ENCODE results near the gene PLEKHG5.

DNA sequence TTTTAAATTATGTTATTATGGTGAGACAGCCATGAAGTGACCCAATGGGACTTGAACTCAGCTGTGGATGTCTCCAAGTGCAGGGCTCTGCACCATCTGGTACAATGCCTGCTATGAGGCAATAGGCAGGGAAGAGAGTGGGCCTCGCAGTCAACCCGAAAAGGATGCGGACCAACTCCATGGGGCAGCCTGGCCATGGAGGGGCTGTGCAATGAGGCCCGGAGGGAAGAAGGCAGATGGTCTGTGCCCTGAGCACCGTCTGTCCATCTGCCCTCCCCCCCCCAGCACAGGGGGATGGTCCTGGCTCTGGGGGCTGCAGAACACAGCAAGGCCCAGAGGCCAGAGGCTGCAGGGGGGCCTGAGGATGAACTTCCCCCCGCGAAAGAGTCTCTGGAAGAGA, 49.9 kb downstream of the PLEKHG5 start:
- TF ChIP-seq, protein P1, sequence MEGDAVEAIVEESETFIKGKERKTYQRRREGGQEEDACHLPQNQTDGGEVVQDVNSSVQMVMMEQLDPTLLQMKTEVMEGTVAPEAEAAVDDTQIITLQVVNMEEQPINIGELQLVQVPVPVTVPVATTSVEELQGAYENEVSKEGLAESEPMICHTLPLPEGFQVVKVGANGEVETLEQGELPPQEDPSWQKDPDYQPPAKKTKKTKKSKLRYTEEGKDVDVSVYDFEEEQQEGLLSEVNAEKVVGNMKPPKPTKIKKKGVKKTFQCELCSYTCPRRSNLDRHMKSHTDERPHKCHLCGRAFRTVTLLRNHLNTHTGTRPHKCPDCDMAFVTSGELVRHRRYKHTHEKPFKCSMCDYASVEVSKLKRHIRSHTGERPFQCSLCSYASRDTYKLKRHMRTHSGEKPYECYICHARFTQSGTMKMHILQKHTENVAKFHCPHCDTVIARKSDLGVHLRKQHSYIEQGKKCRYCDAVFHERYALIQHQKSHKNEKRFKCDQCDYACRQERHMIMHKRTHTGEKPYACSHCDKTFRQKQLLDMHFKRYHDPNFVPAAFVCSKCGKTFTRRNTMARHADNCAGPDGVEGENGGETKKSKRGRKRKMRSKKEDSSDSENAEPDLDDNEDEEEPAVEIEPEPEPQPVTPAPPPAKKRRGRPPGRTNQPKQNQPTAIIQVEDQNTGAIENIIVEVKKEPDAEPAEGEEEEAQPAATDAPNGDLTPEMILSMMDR (IDR thresholded peaks at IDR 0.05) = no peak
- no peak for TF ChIP-seq POLR2A (IDR thresholded peaks at IDR 0.05)

All from heart left ventricle (tissue), 13 donors.